ENCODE results near the gene KRTAP17-1. TPM values are rescaled to one million over a fixed set of nuclear protein-coding genes. Genes with fewer than 3 reads are reported as not detected.

KRTAP17-1 gene, protein sequence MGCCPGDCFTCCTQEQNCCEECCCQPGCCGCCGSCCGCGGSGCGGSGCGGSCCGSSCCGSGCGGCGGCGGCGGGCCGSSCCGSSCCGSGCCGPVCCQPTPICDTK
- total RNA-seq, result not detected

DNA sequence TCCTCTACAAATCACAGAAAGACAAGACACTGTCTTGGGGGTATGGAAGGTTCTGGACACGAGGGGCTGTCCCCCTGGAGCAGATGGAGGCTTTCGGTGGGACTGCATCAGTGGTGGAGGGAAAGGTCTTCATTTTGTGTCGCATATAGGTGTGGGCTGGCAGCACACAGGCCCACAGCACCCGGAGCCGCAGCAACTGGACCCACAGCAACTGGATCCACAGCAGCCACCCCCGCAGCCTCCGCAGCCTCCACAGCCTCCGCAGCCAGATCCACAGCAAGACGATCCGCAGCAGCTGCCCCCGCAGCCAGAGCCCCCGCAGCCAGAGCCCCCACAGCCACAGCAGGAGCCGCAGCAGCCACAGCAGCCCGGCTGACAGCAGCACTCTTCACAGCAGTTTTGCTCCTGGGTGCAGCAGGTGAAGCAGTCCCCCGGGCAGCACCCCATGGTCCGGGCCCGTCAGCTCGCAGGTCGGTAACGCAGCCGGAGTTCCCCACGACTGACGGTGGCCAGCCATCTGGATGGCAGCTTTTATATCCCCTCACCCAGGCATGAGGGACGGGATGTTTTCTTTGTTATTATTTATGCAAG lies at the start of gene KRTAP17-1:
TSS of gene KRTAP17-1 (minus strand) at position 507 of the 591 bp plus-strand sequence. CDS start at position 447, 60 bp downstream.
- Histone ChIP-seq H3K4me3 (no peak within 1 kb of the TSS), H3K27me3 (no peaks in the 10 kb centered on the region), H3K9me3 (no peaks in the 10 kb centered on the region), H3K27ac (no peak within 1 kb of the TSS), H3K4me1 (no peaks in the 10 kb centered on the region), H3K36me3 (no peaks in the 10 kb centered on the region)
- DNase-seq (ENCODE audit: extremely low spot score in 2 of 2), result no peak
- TF ChIP-seq, protein P1, sequence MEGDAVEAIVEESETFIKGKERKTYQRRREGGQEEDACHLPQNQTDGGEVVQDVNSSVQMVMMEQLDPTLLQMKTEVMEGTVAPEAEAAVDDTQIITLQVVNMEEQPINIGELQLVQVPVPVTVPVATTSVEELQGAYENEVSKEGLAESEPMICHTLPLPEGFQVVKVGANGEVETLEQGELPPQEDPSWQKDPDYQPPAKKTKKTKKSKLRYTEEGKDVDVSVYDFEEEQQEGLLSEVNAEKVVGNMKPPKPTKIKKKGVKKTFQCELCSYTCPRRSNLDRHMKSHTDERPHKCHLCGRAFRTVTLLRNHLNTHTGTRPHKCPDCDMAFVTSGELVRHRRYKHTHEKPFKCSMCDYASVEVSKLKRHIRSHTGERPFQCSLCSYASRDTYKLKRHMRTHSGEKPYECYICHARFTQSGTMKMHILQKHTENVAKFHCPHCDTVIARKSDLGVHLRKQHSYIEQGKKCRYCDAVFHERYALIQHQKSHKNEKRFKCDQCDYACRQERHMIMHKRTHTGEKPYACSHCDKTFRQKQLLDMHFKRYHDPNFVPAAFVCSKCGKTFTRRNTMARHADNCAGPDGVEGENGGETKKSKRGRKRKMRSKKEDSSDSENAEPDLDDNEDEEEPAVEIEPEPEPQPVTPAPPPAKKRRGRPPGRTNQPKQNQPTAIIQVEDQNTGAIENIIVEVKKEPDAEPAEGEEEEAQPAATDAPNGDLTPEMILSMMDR (IDR thresholded peaks at IDR 0.05), result no peak
- TF ChIP-seq POLR2AphosphoS5 (IDR thresholded peaks at IDR 0.05; ENCODE audit: insufficient read depth in 1 of 2, low read depth in 1 of 2), result no peak
- no peak for TF ChIP-seq POLR2A (IDR thresholded peaks at IDR 0.05)
- intact Hi-C loops (cut with DNase I), result no loop called here

DNA sequence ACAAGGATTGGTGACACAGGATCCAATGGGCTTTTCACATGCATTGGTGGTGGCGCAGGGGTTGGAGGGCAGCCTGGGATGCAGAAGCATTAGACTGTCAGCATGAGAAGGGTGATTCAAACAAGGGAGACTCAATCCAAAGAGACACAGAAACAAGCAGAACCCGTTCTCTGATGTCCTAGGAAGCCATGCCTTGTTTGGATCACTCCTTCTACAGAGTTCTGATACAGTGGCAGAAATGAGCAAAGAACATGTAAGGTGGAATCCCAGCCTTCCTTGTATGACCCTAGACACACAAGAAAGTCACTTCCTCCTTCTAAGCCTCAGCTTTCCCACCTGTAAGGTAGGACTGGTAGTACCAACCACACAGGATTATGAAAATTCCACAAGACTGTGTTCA lies 48.4 kb upstream of the KRTAP17-1 start:
- H3K36me3 ChIP-seq, result no peaks in the 10 kb centered on the region
- no peak overlapping the region for H3K4me3 ChIP-seq
- DNase-seq (ENCODE audit: extremely low spot score in 2 of 2), result no peak
- no peaks in the 10 kb centered on the region for H3K27me3 ChIP-seq
- no peak overlapping the region for H3K27ac ChIP-seq
- peaks cover 14% of the 10 kb centered on the region for H3K4me1 ChIP-seq
- no peaks in the 10 kb centered on the region for H3K9me3 ChIP-seq
- intact Hi-C loops (cut with DNase I), result no loop called here
- TF ChIP-seq, protein P1 (IDR thresholded peaks at IDR 0.05), result no peak
- TF ChIP-seq POLR2A (IDR thresholded peaks at IDR 0.05) (no peak), POLR2AphosphoS5 (IDR thresholded peaks at IDR 0.05; ENCODE audit: insufficient read depth in 1 of 2, low read depth in 1 of 2) (no peak)

DNA sequence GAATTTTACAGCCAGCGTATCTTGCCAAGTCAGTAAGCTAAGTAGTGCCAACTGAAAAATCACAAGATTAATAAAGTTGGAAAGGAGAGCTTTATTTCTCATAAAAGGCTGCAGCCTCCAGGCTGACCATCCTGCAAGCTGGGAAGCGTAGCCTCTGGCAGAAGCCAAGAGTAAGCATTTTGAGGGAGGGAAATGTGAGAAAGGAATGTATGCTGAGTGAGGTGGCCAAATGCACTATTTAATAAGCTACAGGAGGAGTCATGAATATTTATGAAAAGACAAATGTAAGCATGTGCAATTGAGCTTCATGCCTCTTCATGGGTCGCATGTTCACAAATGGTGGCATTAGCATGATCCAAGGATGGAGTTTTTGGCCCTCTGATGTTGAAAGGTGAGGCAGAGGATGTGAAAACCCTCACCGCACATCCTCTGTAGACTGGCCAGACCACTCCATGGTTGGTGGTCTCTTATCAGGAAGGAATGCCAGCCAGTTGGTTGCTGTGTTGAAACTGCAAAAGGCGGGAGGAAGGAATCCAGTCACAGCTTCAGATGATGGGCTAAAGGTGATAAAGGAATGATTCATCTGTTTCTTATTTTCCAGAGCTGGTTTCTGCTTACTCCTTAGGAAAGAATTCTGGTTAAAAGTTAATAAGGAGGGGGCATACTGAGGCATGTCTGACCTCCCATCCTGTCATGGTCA lies 44.9 kb upstream of the KRTAP17-1 start:
- H3K36me3 ChIP-seq, result no peaks in the 10 kb centered on the region

DNA sequence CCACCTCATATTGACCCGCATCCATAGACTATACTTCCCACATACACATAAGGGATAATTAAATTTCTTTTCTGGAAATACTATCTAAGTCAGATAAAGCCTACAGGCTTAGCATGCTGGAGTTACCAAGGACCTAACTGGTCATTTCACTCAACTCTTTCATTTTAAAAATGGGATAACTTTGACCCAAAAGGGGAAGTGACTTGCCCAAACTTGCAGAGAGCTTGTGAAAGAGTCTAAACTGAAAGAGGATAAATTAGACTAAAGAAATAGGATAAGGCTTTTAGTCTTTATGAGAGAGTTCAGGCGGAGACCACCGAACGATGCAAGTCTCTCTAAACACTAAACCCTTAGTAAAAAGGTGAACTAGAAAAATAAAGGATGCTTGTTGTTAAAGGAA lies 39.0 kb upstream of the KRTAP17-1 start:
- TF ChIP-seq POLR2AphosphoS5 (IDR thresholded peaks at IDR 0.05; ENCODE audit: insufficient read depth in 1 of 2, low read depth in 1 of 2), result no peak
- TF ChIP-seq, protein P1 (IDR thresholded peaks at IDR 0.05), result no peak
- no peak for TF ChIP-seq POLR2A (IDR thresholded peaks at IDR 0.05)
- Histone ChIP-seq H3K4me3 (no peak overlapping the region), H3K27me3 (no peaks in the 10 kb centered on the region), H3K27ac (no peak overlapping the region), H3K36me3 (no peaks in the 10 kb centered on the region), H3K9me3 (no peaks in the 10 kb centered on the region), H3K4me1 (no peaks in the 10 kb centered on the region)
- DNase-seq (ENCODE audit: extremely low spot score in 2 of 2), result no peak
- intact Hi-C loops (cut with DNase I), result no loop called here

More for the DNA sequence above, 44.9 kb upstream of the KRTAP17-1 start:
- DNase-seq (ENCODE audit: extremely low spot score in 2 of 2), result no peak
- no peak for TF ChIP-seq POLR2AphosphoS5 (IDR thresholded peaks at IDR 0.05; ENCODE audit: insufficient read depth in 1 of 2, low read depth in 1 of 2)
- TF ChIP-seq, protein P1 (IDR thresholded peaks at IDR 0.05), result no peak
- TF ChIP-seq POLR2A (IDR thresholded peaks at IDR 0.05), result no peak
- H3K4me1 ChIP-seq, result no peaks in the 10 kb centered on the region
- intact Hi-C loops (cut with DNase I), result no loop called here
- H3K27ac ChIP-seq, result no peak overlapping the region
- no peaks in the 10 kb centered on the region for H3K27me3 ChIP-seq
- no peaks in the 10 kb centered on the region for H3K9me3 ChIP-seq
- H3K4me3 ChIP-seq, result no peak overlapping the region
